BLaER1 (cell line): ENCODE data around the gene AKAP6.

Experiments
- H3K27ac ChIP-seq: shearing (Covaris generic); formaldehyde crosslinking; 2 replicates; pipeline ENCODE4 v1.8.1; 2022
- H3K27me3 ChIP-seq: shearing (Covaris generic); formaldehyde crosslinking; 2 replicates; pipeline ENCODE4 v1.8.1; 2022
- H3K36me3 ChIP-seq: shearing (Covaris generic); formaldehyde crosslinking; 2 replicates; pipeline ENCODE4 v1.8.1; 2022
- H3K4me1 ChIP-seq: shearing (Covaris generic); formaldehyde crosslinking; 2 replicates; pipeline ENCODE4 v1.8.1; 2022
- H3K4me2 ChIP-seq: shearing (Covaris generic); formaldehyde crosslinking; 2 replicates; pipeline ENCODE4 v1.8.1; 2022
- H3K4me3 ChIP-seq: shearing (Covaris generic); formaldehyde crosslinking; 2 replicates; pipeline ENCODE4 v1.8.1; 2022
- H3K9ac ChIP-seq: shearing (Covaris generic); formaldehyde crosslinking; 2 replicates; pipeline ENCODE4 v1.8.1; 2022
- H3K9me3 ChIP-seq: shearing (Covaris generic); formaldehyde crosslinking; 2 replicates; pipeline ENCODE4 v1.8.1; 2022
- H4K20me1 ChIP-seq: shearing (Covaris generic); formaldehyde crosslinking; 2 replicates; pipeline ENCODE4 v1.8.1; 2022
- Cebpa-rat ChIP-seq: shearing (Covaris generic); IDR thresholded peaks from 2 replicates; pipeline ENCODE4 v1.8.1; 2022

Gene AKAP6

DNA sequence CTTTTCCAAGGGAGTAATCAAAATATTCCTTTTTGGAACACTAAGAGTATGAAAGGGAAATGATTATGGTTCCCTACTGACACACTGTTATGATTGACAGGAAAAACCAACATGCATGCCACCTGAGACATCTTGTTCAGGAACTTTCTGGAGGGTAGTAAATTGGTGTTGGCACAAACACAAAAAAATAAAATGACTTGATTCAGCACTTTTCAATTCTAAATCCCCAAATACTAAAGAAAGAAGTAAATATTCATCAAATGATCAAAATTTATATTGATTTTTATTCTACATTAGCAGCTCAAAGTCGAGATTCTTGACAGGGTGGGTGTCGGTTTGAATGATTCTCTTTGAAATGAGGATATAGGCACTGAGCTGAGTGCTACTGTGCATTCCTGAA lies 338.2 kb downstream of the AKAP6 start:
- Histone ChIP-seq H4K20me1 (no peaks in the 10 kb centered on the region), H3K4me3 (no peak overlapping the region), H3K36me3 (no peaks in the 10 kb centered on the region), H3K9me3 (no peaks in the 10 kb centered on the region), H3K4me1 (no peaks in the 10 kb centered on the region), H3K27ac (no peak overlapping the region), H3K9ac (no peak overlapping the region), H3K4me2 (no peak overlapping the region), H3K27me3 (no peaks in the 10 kb centered on the region)
- no peak for TF ChIP-seq Cebpa-rat

DNA sequence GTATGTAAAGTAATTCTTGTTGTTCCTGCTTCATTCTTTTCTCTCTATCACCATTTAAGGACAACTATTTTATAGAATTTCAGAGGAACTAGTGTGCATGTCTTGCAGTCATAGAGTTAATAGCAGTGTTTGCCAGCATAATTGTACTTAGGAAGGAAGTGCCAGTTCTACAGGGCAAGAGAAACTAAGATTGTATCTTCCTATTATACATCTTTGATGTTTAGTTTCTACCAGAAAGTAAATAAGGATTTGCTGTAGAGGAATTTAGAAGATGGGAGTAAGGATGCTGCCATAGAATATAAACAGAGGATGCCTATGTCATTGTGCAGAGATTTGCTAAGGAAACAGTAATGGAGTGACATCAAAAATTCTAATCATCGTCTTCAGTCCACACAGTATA lies 338.7 kb downstream of the AKAP6 start:
- Histone ChIP-seq H4K20me1 (no peaks in the 10 kb centered on the region), H3K9me3 (no peaks in the 10 kb centered on the region), H3K9ac (no peak overlapping the region), H3K4me2 (no peak overlapping the region), H3K4me1 (no peaks in the 10 kb centered on the region), H3K27me3 (no peaks in the 10 kb centered on the region), H3K4me3 (no peak overlapping the region), H3K36me3 (no peaks in the 10 kb centered on the region), H3K27ac (no peak overlapping the region)
- TF ChIP-seq Cebpa-rat = no peak

DNA sequence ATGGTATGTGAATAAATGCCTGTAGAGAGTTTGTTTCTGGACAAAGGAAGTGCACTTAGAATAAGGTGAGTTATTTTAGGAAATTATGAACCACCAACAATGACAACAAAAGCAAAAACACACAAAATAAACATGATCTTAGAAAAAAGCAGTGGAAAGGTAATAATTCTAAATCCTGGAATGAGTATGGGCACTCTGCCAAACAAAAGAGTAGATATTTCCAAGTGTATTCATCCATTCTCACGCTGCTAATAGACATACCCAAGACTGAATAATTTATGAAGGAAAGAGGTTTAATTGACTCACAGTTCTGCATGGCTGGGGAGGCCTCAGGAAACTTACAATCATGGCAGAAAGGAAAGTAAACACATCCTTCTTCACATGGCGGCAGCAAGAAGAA lies 340.3 kb downstream of the AKAP6 start:
- Histone ChIP-seq H4K20me1 (no peaks in the 10 kb centered on the region), H3K27ac (no peak overlapping the region)
- TF ChIP-seq Cebpa-rat = no peak

DNA sequence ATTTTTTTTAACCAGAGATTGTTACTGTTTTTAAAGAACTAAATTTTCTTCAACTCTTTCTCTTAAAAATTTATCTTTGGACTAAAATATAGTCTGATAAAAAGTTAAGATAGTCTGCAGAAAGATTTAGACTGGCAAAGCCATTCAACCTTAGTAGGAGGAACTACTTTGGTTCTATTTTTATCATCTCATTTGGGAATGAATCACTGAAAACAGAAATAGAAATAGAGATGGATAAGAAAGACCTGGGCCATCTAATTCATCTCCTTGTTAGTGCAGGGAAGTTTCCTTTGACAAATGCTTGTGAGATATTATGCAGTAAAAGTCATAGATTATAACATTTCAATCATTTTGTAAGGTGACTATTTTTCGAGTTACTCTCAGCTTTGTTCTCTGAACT lies 346.3 kb downstream of the AKAP6 start:
- TF ChIP-seq Cebpa-rat = no peak
- Histone ChIP-seq H3K9me3 (no peaks in the 10 kb centered on the region), H4K20me1 (no peaks in the 10 kb centered on the region), H3K4me1 (no peaks in the 10 kb centered on the region), H3K27me3 (no peaks in the 10 kb centered on the region), H3K4me3 (no peak overlapping the region), H3K4me2 (no peak overlapping the region), H3K36me3 (no peaks in the 10 kb centered on the region), H3K27ac (no peak overlapping the region), H3K9ac (no peak overlapping the region)

More for the DNA sequence above, 340.3 kb downstream of the AKAP6 start:
- Histone ChIP-seq H3K4me2 (no peak overlapping the region), H3K9ac (no peak overlapping the region), H3K4me3 (no peak overlapping the region), H3K9me3 (no peaks in the 10 kb centered on the region), H3K36me3 (no peaks in the 10 kb centered on the region), H3K27me3 (no peaks in the 10 kb centered on the region), H3K4me1 (no peaks in the 10 kb centered on the region)

DNA sequence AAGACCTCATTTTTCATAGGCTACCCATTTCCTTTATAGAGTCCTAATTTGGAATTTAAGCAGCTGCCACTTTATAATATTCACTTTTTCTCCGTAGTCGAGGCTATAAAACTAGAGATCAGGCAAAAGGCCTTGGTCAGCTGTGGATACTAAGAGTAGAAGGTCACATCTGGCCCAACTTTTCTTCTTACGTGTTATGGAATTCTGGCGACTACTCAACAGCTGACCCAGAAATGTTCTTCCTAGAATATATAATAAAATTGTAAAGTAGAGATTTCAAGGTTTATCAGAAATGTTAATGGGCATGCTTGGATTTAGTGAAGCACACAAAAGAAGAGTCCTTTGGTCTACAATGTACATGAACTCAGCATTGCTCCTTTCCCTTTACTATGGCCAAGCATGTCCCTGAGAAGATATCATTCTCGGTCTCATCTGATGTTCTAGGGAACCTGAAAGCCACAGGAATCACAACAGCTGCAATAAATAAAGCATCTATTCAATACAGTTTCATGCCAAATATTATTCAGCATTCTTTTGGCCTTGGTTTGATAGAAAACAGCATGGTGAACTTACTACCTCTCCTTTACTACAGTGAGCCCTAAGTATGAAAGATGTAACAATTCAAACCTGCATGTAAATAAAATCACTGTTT lies 348.2 kb downstream of the AKAP6 start:
- no peak overlapping the region for H3K9ac ChIP-seq
- no peaks in the 10 kb centered on the region for H3K9me3 ChIP-seq
- no peaks in the 10 kb centered on the region for H3K4me1 ChIP-seq
- TF ChIP-seq Cebpa-rat = no peak
- H3K27ac ChIP-seq = no peak overlapping the region
- H3K4me2 ChIP-seq = no peak overlapping the region
- no peaks in the 10 kb centered on the region for H3K27me3 ChIP-seq
- H3K4me3 ChIP-seq = no peak overlapping the region
- no peaks in the 10 kb centered on the region for H4K20me1 ChIP-seq
- no peaks in the 10 kb centered on the region for H3K36me3 ChIP-seq

DNA sequence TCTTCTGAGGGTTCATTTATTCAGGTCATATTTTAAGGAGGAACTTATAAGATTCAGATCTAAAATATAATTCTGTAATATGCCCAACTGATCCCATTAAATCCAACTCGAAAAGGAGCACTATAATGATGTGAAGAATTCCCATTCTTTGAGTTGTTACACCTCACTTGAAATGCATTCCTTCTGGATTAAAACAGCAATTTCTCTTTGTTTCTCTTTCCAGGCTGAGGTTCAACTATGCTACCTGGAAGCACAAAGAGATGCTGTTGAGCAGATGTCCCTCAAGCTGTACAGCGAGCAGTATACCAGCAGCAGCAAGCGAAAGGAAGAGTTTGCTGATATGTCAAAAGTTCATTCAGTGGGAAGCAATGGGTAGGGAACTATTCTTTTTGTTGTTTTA lies 349.0 kb downstream of the AKAP6 start:
- TF ChIP-seq Cebpa-rat = no peak
- H3K9ac ChIP-seq = no peak overlapping the region
- H3K27ac ChIP-seq = no peak overlapping the region
- no peaks in the 10 kb centered on the region for H3K27me3 ChIP-seq
- no peak overlapping the region for H3K4me2 ChIP-seq
- no peaks in the 10 kb centered on the region for H4K20me1 ChIP-seq
- no peaks in the 10 kb centered on the region for H3K9me3 ChIP-seq
- H3K4me3 ChIP-seq = no peak overlapping the region
- H3K36me3 ChIP-seq = no peaks in the 10 kb centered on the region
- no peaks in the 10 kb centered on the region for H3K4me1 ChIP-seq

DNA sequence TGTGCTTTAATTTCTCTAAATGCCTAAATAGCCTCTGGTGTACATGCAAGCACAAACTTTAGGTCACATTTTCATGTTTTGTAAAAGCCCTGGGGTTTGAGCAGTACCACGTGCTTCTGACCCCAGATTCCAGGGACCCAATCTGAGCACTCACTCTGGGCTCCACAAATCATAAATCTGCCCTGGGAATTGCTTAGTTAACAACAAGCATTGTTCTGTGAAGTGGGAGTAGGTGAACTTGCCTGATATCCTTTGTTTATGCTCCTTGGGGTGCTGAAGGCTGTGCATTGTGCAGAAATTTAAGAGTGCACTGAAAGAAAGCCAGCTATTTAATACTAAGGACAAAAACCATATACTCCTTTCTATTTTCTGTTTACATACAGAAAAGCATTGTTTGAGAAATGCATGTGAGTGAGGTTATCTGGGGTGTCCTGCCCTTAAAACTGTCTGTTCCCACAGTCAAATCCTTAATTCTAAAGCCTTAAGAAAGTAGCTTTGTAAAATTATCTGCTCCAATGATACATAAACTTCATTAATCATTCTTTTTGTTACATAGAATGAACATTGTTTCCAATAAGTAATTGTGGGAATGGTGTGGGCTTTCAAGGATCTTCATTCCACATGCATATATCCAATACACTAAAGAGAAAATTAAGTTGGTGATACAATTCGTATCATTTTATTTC lies 351.0 kb downstream of the AKAP6 start:
- no peak for TF ChIP-seq Cebpa-rat
- no peaks in the 10 kb centered on the region for H3K4me1 ChIP-seq
- no peak overlapping the region for H3K9ac ChIP-seq

DNA sequence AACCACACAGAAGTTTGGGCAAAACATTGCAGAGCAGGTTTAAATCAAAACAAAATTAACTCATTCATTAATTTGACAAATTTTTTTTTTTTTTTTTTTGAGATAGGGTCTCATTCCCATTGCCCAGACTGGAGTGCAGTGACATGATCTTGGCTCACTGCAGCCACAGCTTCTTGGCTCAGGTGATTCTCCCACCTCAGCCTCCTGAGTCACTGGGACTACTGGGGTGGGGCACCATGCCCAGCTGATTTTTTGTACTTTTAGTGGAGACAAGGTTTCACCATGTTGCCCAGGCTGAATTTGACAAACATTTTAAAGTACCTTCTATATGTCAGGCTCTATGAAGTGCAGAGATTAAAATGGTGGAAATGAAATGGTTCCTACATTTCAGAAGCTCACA lies 352.5 kb downstream of the AKAP6 start:
- no peaks in the 10 kb centered on the region for H3K4me1 ChIP-seq
- H3K9me3 ChIP-seq = no peaks in the 10 kb centered on the region
- no peaks in the 10 kb centered on the region for H3K36me3 ChIP-seq
- no peak overlapping the region for H3K27ac ChIP-seq
- no peak overlapping the region for H3K4me3 ChIP-seq
- no peak for TF ChIP-seq Cebpa-rat
- H3K9ac ChIP-seq = no peak overlapping the region
- H3K4me2 ChIP-seq = no peak overlapping the region
- H3K27me3 ChIP-seq = no peaks in the 10 kb centered on the region
- H4K20me1 ChIP-seq = no peaks in the 10 kb centered on the region

More for the DNA sequence above, 351.0 kb downstream of the AKAP6 start:
- no peak overlapping the region for H3K4me3 ChIP-seq
- H3K27ac ChIP-seq = no peak overlapping the region
- H3K4me2 ChIP-seq = no peak overlapping the region
- H3K36me3 ChIP-seq = no peaks in the 10 kb centered on the region
- H3K27me3 ChIP-seq = no peaks in the 10 kb centered on the region
- H4K20me1 ChIP-seq = no peaks in the 10 kb centered on the region
- H3K9me3 ChIP-seq = no peaks in the 10 kb centered on the region

DNA sequence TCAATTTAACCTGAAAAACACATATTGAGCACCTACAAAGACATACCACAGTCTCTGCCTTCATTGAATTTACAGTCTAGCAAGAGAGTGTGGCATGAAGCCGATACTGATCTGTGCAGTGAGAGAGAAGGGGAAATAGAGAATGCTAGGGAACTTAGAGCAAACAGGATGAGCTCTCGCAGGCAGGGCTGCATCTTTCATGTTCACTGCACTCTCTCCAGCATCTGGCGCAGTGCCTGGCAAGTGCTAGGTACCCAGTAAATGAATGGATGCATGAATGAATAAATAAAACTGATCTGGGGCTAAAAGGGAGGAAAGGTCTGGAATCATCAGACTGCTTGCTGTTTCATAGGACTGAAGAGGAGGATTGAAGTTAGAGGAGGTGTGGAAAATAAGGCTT lies 353.1 kb downstream of the AKAP6 start:
- H3K27me3 ChIP-seq = no peaks in the 10 kb centered on the region

DNA sequence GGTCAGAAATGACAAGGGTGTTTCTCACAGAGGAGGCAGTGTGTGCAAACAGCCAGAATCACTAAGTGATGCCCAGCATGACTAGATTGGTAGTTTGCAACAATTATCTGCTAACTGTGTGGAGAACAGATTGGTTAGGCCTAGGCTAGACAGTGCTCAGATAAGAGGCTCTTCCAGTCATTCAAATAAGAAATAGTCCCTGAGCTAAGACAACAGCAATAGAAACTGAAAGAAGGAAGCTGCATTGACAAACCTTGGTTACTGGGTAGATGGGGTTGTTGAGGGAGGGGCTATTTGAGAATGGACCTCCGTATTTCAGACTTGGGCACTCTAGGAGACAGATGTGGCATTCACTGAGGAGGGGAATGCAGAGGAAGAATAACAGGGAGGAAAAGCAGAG lies 354.6 kb downstream of the AKAP6 start:
- TF ChIP-seq Cebpa-rat = no peak
- H3K27ac ChIP-seq = no peak overlapping the region
- no peak overlapping the region for H3K4me2 ChIP-seq

More for the DNA sequence above, 353.1 kb downstream of the AKAP6 start:
- no peak overlapping the region for H3K27ac ChIP-seq
- H3K4me1 ChIP-seq = no peaks in the 10 kb centered on the region
- no peak for TF ChIP-seq Cebpa-rat
- H3K4me3 ChIP-seq = no peak overlapping the region
- H4K20me1 ChIP-seq = no peaks in the 10 kb centered on the region
- H3K9me3 ChIP-seq = no peaks in the 10 kb centered on the region
- H3K36me3 ChIP-seq = no peaks in the 10 kb centered on the region
- H3K9ac ChIP-seq = no peak overlapping the region
- H3K4me2 ChIP-seq = no peak overlapping the region

More for the DNA sequence above, 354.6 kb downstream of the AKAP6 start:
- no peaks in the 10 kb centered on the region for H3K36me3 ChIP-seq
- H3K9ac ChIP-seq = no peak overlapping the region
- H3K4me3 ChIP-seq = no peak overlapping the region
- H3K4me1 ChIP-seq = no peaks in the 10 kb centered on the region
- no peaks in the 10 kb centered on the region for H3K27me3 ChIP-seq
- H4K20me1 ChIP-seq = no peaks in the 10 kb centered on the region
- H3K9me3 ChIP-seq = no peaks in the 10 kb centered on the region
